Calu3 (cell line): Measurements from ENCODE around the gene RCC1. TPM values are rescaled to one million over a fixed set of nuclear protein-coding genes. Genes with fewer than 3 reads are reported as not detected.
A peak's percentile ranks its signal among the peaks of the same experiment; 100 is the strongest.

ENCODE experiments used
- BruUV-seq: library from RNA; stranded (reverse); fragments of 400-500 nt; replicated peaks from 2 replicates; lab custom pipeline; 2021; lab: Mats Ljungman, UMichigan
- CTCF ChIA-PET: fragments of 300-600 bp; sonication (Branson Sonifier 250); formaldehyde crosslinking; loops from one replicate; lab custom pipeline; 2022; ENCODE audit warnings: antibody characterized with exemption; lab: Charles Lee
- DNase-seq: peaks from one replicate; pipeline ENCODE4 v3.0.0; 2022
- H3K27ac Mint-ChIP-seq: one replicate; pipeline ENCODE4 v1.8.0; 2022; ENCODE audit warnings: mixed read lengths; ENCODE audit not compliant: unreplicated experiment
- H3K27me3 Mint-ChIP-seq: one replicate; pipeline ENCODE4 v1.8.0; 2022; ENCODE audit warnings: mixed read lengths; ENCODE audit not compliant: unreplicated experiment
- H3K36me3 Mint-ChIP-seq: one replicate; pipeline ENCODE4 v1.8.0; 2022; ENCODE audit warnings: mild to moderate bottlenecking, moderate library complexity, mixed read lengths; ENCODE audit not compliant: insufficient read depth, unreplicated experiment
- H3K4me1 Mint-ChIP-seq: one replicate; pipeline ENCODE4 v1.8.0; 2022; ENCODE audit warnings: mild to moderate bottlenecking, low read depth, mixed read lengths; ENCODE audit not compliant: unreplicated experiment
- H3K4me3 Mint-ChIP-seq: one replicate; pipeline ENCODE4 v1.8.0; 2022; ENCODE audit warnings: mild to moderate bottlenecking, low read depth, moderate library complexity, mixed read lengths; ENCODE audit not compliant: unreplicated experiment
- H3K9me3 Mint-ChIP-seq: one replicate; pipeline ENCODE4 v1.8.0; 2022; ENCODE audit warnings: low read depth, mixed read lengths; ENCODE audit not compliant: unreplicated experiment
- intact Hi-C: fragments of 100-400 bp; cut with micrococcal nuclease; formaldehyde crosslinking; loops from one replicate; pipeline ENCODE4 v1.10.0; 2022; ENCODE audit not compliant: unreplicated experiment
- total RNA-seq: library from RNA; stranded (reverse); gene quantifications from 2 replicates; pipeline ENCODE4 v1.2.3, GENCODE V29; 2022
- TF ChIP-seq, protein P1 (sequence below): fragments of 200-600 bp; IDR thresholded peaks from one replicate; pipeline ENCODE4 v1.8.0; 2022; ENCODE audit warnings: antibody characterized with exemption; ENCODE audit not compliant: unreplicated experiment

Gene RCC1
- total RNA-seq, 1 experiment from 2014 or later, result 95.9 TPM

DNA sequence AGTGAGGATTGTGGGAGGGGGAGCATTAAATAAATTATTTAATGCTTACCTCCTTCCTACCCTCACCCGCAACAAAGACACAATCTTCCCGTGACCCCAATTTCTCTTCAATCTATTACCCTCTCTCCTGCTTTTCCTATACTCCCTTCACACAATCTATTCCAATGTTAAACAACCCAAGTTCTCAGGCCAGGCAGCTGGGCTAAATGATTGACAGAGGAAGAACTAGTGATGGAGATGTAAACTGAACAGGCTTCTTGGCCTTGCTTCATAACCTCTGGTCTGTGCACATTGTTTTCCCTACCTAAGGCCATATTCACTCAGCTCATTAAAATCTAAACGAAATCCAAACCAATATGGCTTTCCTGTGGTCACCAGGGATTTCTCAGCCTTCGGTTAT is 3.9 kb upstream of the RCC1 start:
- H3K27ac Mint-ChIP-seq, result peak overlapping the region; percentile 19
- H3K9me3 Mint-ChIP-seq, result no peaks in the 10 kb centered on the region
- TF ChIP-seq, protein P1, sequence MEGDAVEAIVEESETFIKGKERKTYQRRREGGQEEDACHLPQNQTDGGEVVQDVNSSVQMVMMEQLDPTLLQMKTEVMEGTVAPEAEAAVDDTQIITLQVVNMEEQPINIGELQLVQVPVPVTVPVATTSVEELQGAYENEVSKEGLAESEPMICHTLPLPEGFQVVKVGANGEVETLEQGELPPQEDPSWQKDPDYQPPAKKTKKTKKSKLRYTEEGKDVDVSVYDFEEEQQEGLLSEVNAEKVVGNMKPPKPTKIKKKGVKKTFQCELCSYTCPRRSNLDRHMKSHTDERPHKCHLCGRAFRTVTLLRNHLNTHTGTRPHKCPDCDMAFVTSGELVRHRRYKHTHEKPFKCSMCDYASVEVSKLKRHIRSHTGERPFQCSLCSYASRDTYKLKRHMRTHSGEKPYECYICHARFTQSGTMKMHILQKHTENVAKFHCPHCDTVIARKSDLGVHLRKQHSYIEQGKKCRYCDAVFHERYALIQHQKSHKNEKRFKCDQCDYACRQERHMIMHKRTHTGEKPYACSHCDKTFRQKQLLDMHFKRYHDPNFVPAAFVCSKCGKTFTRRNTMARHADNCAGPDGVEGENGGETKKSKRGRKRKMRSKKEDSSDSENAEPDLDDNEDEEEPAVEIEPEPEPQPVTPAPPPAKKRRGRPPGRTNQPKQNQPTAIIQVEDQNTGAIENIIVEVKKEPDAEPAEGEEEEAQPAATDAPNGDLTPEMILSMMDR, result no peak
- H3K4me1 Mint-ChIP-seq, result peaks cover 14% of the 10 kb centered on the region
- intact Hi-C loops, result loop anchor here (10.0 kb wide), 2 partner anchors 87 to 257 kb away; no protein-coding TSS in a partner anchor
- H3K36me3 Mint-ChIP-seq, result peaks cover 39% of the 10 kb centered on the region
- CTCF ChIA-PET, result interaction anchor here (0.6 kb wide), 1 partner anchor 384 kb away, joined by 5 read pairs; no protein-coding TSS in a partner anchor
- no peak overlapping the region for H3K4me3 Mint-ChIP-seq
- no TSS peak for BruUV-seq
- no peaks in the 10 kb centered on the region for H3K27me3 Mint-ChIP-seq
- no peak for DNase-seq

- TF ChIP-seq, protein P1, result no peak
- no TSS peak for BruUV-seq
- peaks cover 45% of the 10 kb centered on the region for H3K36me3 Mint-ChIP-seq
- H3K27ac Mint-ChIP-seq, result peak overlapping the region; percentile 39
- CTCF ChIA-PET, result no interaction called here
- no peaks in the 10 kb centered on the region for H3K9me3 Mint-ChIP-seq
- no peak overlapping the region for H3K4me3 Mint-ChIP-seq
- intact Hi-C loops, result loop anchor here (10.0 kb wide), 2 partner anchors 88 to 258 kb away; no protein-coding TSS in a partner anchor
- H3K27me3 Mint-ChIP-seq, result no peaks in the 10 kb centered on the region
- DNase-seq, result no peak
- H3K4me1 Mint-ChIP-seq, result peaks cover 14% of the 10 kb centered on the region
Measured at GRCh38 chr1:28503117-28503516, 2.7 kb upstream of the RCC1 start.

DNA sequence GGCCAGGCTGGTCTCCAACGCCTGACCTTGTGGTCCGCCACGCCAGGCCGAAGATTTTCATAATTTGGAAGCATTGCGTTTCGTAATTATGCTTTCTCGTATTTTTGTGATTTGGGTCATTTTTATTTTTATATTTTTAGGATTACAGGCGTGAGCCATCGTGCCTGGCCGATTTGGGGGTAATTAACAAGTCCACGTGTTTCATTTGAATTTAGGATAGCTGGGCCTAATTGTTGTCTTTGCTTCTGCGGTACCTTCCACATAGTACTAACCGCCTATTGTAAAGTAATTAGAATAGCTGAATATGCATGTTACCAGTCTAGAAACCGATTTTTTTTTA is 1.0 kb downstream of the RCC1 start:
- no TSS peak for BruUV-seq
- peaks cover 70% of the 10 kb centered on the region for H3K36me3 Mint-ChIP-seq
- no peaks in the 10 kb centered on the region for H3K9me3 Mint-ChIP-seq
- no peaks in the 10 kb centered on the region for H3K27me3 Mint-ChIP-seq
- peak overlapping the region; percentile 98 for H3K27ac Mint-ChIP-seq
- intact Hi-C loops, result loop anchor here (5.0 to 10.0 kb wide), 3 partner anchors 75 to 262 kb away; no protein-coding TSS in a partner anchor
- H3K4me3 Mint-ChIP-seq, result peak overlapping the region; percentile 96
- peaks cover 30% of the 10 kb centered on the region for H3K4me1 Mint-ChIP-seq
- TF ChIP-seq, protein P1, result no peak
- no peak for DNase-seq
- CTCF ChIA-PET, result no interaction called here

- BruUV-seq, result no TSS peak
- H3K4me3 Mint-ChIP-seq, result peak overlapping the region; percentile 96
- DNase-seq, result no peak
- H3K27me3 Mint-ChIP-seq, result no peaks in the 10 kb centered on the region
- H3K9me3 Mint-ChIP-seq, result no peaks in the 10 kb centered on the region
- TF ChIP-seq, protein P1, result no peak
- intact Hi-C loops, result loop anchor here (5.0 to 10.0 kb wide), 3 partner anchors 75 to 262 kb away; no protein-coding TSS in a partner anchor
- peaks cover 73% of the 10 kb centered on the region for H3K36me3 Mint-ChIP-seq
- H3K4me1 Mint-ChIP-seq, result peaks cover 28% of the 10 kb centered on the region
- CTCF ChIA-PET, result no interaction called here
- H3K27ac Mint-ChIP-seq, result peak overlapping the region; percentile 98
Measured at GRCh38 chr1:28507247-28507645, 1.4 kb downstream of the RCC1 start.
